Naive thymus-derived CD8-positive, alpha-beta T cell (primary cell): ENCODE measurements around the gene M1AP. TPM values are rescaled to one million over a fixed set of nuclear protein-coding genes. Genes with fewer than 3 reads are reported as not detected.

Source experiments
- ATAC-seq, 2 donors: fragments of 150-1000 bp; cut with Tn5 transposase in 1 of 2; sonication (Bioruptor Pico), chemical (Tn5 transposase) in 1 of 2; 1 replicate in 1 of 2; 2 replicates in 1 of 2; pipeline ENCODE4 v1.10.0; 2021; ENCODE audit warnings: mild to moderate bottlenecking in 2 of 2, moderate library complexity in 2 of 2
- POLR2A ChIA-PET: fragments of 350-600 bp; sonication (Branson Sonifier 250); formaldehyde crosslinking; loops from one replicate; lab custom pipeline; 2021; ENCODE audit warnings: antibody characterized with exemption; lab: Charles Lee
- DNase-seq, 10 donors: peaks; one replicate each; pipeline versions ENCODE4 v3.0.0 to v3.0.0-alpha.2; 2020 to 2022
- H3K27ac Mint-ChIP-seq, 10 donors: one replicate each; pipeline ENCODE4 v1.8.0; 2020 to 2022; ENCODE audit warnings: mild to moderate bottlenecking in 10 of 10, mixed read lengths in 10 of 10, moderate library complexity in 4 of 10, inconsistent platforms in 1 of 10
- H3K27me3 Mint-ChIP-seq, 5 donors: one replicate each; pipeline ENCODE4 v1.8.0; 2021 to 2022; ENCODE audit warnings: mixed read lengths in 5 of 5
- H3K36me3 Mint-ChIP-seq, 3 donors: one replicate each; pipeline ENCODE4 v1.8.0; 2020 to 2022; ENCODE audit warnings: mixed read lengths in 3 of 3, mild to moderate bottlenecking in 2 of 3, inconsistent platforms in 1 of 3
- H3K4me1 Mint-ChIP-seq, 4 donors: one replicate each; pipeline ENCODE4 v1.8.0; 2021 to 2022; ENCODE audit warnings: mixed read lengths in 4 of 4
- H3K4me3 Mint-ChIP-seq, 10 donors: one replicate each; pipeline ENCODE4 v1.8.0; 2020 to 2022; ENCODE audit warnings: mild to moderate bottlenecking in 10 of 10, mixed read lengths in 10 of 10, moderate library complexity in 6 of 10, inconsistent platforms in 1 of 10
- H3K9me3 Mint-ChIP-seq, 9 donors: one replicate each; pipeline ENCODE4 v1.8.0; 2020 to 2022; ENCODE audit warnings: mixed read lengths in 9 of 9, mild to moderate bottlenecking in 3 of 9, inconsistent platforms in 1 of 9, moderate library complexity in 1 of 9
- polyA plus RNA-seq, 3 donors: library from polyadenylated mRNA; unstranded; fragments of 300-500 nt; fragmentation: Illumina TruSeq; gene quantifications; one replicate each; pipeline ENCODE4 v1.2.3, GENCODE V29; 2021
- total RNA-seq, 8 experiments: library from RNA in 2 of 8; stranded (reverse) in 2 of 8; gene quantifications; one replicate each; pipeline ENCODE4 v1.2.3 and lab custom pipeline; 2021 to 2026

M1AP gene
- total and polyA plus RNA-seq, 5 experiments from 2014 or later: 0.10 TPM; not detected in 4

- ATAC-seq: peak; percentile 3 to 11
- POLR2A ChIA-PET: interaction anchor here (1.1 to 2.9 kb wide), 7 partner anchors 9 to 50 kb away, joined by 3 to 17 read pairs (median 5); partner anchors contain the start of genes CCDC142, MOGS, TTC31 and WBP1
Observed at GRCh38 chr2:74507926-74508520, 140.1 kb downstream of the M1AP start.

More at GRCh38 chr2:74507926-74508520, 140.1 kb downstream of the M1AP start:
- Mint-ChIP-seq H3K36me3 (peaks cover 15 to 36% (median 31%) of the 10 kb centered on the region in 3 donors), H3K4me3 (peak overlapping the region; percentile 95 to 100 (median 99)), H3K4me1 (peaks cover 17 to 55% (median 50%) of the 10 kb centered on the region in 4 donors), H3K9me3 (peaks cover 0 to 9% (median 0%) of the 10 kb centered on the region in 9 donors), H3K27ac (peak overlapping the region; percentile 98 to 100 (median 100)), H3K27me3 (peaks cover 17 to 64% (median 41%) of the 10 kb centered on the region in 5 donors)
- no peak for DNase-seq

Other genes with a start within 250 kb of the M1AP start
- gene C2orf81, start 226.7 kb downstream of the M1AP start, total RNA-seq: 1 to 10 TPM; 7.5 to 9.8 TPM
- 1 to 10 TPM; 3.2 to 5.3 (median 3.3) TPM for gene C2orf81, start 226.7 kb downstream of the M1AP start, polyA plus RNA-seq
- gene WDR54, start 226.6 kb downstream of the M1AP start, total RNA-seq: 10 to 100 TPM; 28.9 to 31.1 TPM
- 10 to 100 TPM; 43.9 to 65.1 (median 61.7) TPM for gene WDR54, start 226.6 kb downstream of the M1AP start, polyA plus RNA-seq
- under 1 TPM in 1 of 2 experiments, not detected in 1; 0.47 TPM for gene RTKN, start 206.4 kb downstream of the M1AP start, total RNA-seq
- gene RTKN, start 206.4 kb downstream of the M1AP start, polyA plus RNA-seq: under 1 TPM; 0.09 to 0.54 (median 0.30) TPM
- 10 to 100 TPM; 93.6 to 93.8 TPM for gene INO80B, start 193.2 kb downstream of the M1AP start, total RNA-seq
- gene INO80B, start 193.2 kb downstream of the M1AP start, polyA plus RNA-seq: 1 to 10 TPM; 8.1 to 9.4 (median 8.2) TPM
- gene WBP1, start 189.9 kb downstream of the M1AP start, total RNA-seq: 100 to 1,000 TPM; 121 to 122 TPM
- gene WBP1, start 189.9 kb downstream of the M1AP start, polyA plus RNA-seq: 10 to 100 TPM; 32.4 to 38.3 (median 34.2) TPM
- gene MOGS, start 182.9 kb downstream of the M1AP start, total RNA-seq: 10 to 100 TPM; 77.0 to 78.6 TPM
- 10 to 100 TPM; 25.6 to 31.8 (median 29.8) TPM for gene MOGS, start 182.9 kb downstream of the M1AP start, polyA plus RNA-seq
- 10 to 100 TPM; 72.0 to 81.4 TPM for gene MRPL53, start 175.7 kb downstream of the M1AP start, total RNA-seq
- 100 to 1,000 TPM; 148 to 171 (median 154) TPM for gene MRPL53, start 175.7 kb downstream of the M1AP start, polyA plus RNA-seq
- gene CCDC142, start 165.3 kb downstream of the M1AP start, total RNA-seq: 10 to 100 TPM; 61.4 to 67.4 TPM
- gene CCDC142, start 165.3 kb downstream of the M1AP start, polyA plus RNA-seq: 10 to 100 TPM in 2 of 3 donors, 1 to 10 TPM in 1; 7.8 to 15.5 (median 14.6) TPM
- 10 to 100 TPM; 43.8 to 52.1 TPM for gene TTC31, start 165.2 kb downstream of the M1AP start, total RNA-seq
- gene TTC31, start 165.2 kb downstream of the M1AP start, polyA plus RNA-seq: 10 to 100 TPM; 18.9 to 21.1 (median 21.1) TPM
- not detected for gene LBX2, start 148.7 kb downstream of the M1AP start, total RNA-seq
- gene LBX2, start 148.7 kb downstream of the M1AP start, polyA plus RNA-seq: not detected
- 10 to 100 TPM; 33.1 to 34.6 TPM for gene PCGF1, start 140.6 kb downstream of the M1AP start, total RNA-seq
- 10 to 100 TPM in 1 of 3 donors, 1 to 10 TPM in 2; 6.7 to 11.8 (median 7.3) TPM for gene PCGF1, start 140.6 kb downstream of the M1AP start, polyA plus RNA-seq
- not detected for gene TLX2, start 133.9 kb downstream of the M1AP start, total RNA-seq
- gene TLX2, start 133.9 kb downstream of the M1AP start, polyA plus RNA-seq: not detected
- under 1 TPM; 0.36 to 0.81 TPM for gene DQX1, start 122.1 kb downstream of the M1AP start, total RNA-seq
- not detected for gene DQX1, start 122.1 kb downstream of the M1AP start, polyA plus RNA-seq
- gene AUP1, start 118.6 kb downstream of the M1AP start, total RNA-seq: 100 to 1,000 TPM; 173 to 184 TPM
- 10 to 100 TPM; 79.5 to 88.9 (median 81.8) TPM for gene AUP1, start 118.6 kb downstream of the M1AP start, polyA plus RNA-seq
- gene HTRA2, start 118.4 kb downstream of the M1AP start, total RNA-seq: 10 to 100 TPM; 38.6 to 44.5 TPM
- gene HTRA2, start 118.4 kb downstream of the M1AP start, polyA plus RNA-seq: 10 to 100 TPM; 21.3 to 24.5 (median 24.5) TPM
- under 1 TPM in 1 of 2 experiments, not detected in 1; 0.22 TPM for gene LOXL3, start 94.4 kb downstream of the M1AP start, total RNA-seq
- under 1 TPM; 0.06 to 0.15 (median 0.06) TPM for gene LOXL3, start 94.4 kb downstream of the M1AP start, polyA plus RNA-seq
- 10 to 100 TPM; 21.0 to 23.1 TPM for gene DOK1, start 93.6 kb downstream of the M1AP start, total RNA-seq
- 10 to 100 TPM; 11.8 to 18.8 (median 15.9) TPM for gene DOK1, start 93.6 kb downstream of the M1AP start, polyA plus RNA-seq
- 10 to 100 TPM; 16.5 to 18.9 TPM for gene SEMA4F, start 5.9 kb upstream of the M1AP start, total RNA-seq
- gene SEMA4F, start 5.9 kb upstream of the M1AP start, polyA plus RNA-seq: 1 to 10 TPM; 5.6 to 8.3 (median 7.5) TPM
- gene HK2, start 185.8 kb upstream of the M1AP start, total RNA-seq: 1 to 10 TPM; 7.2 to 7.3 TPM
- gene HK2, start 185.8 kb upstream of the M1AP start, polyA plus RNA-seq: 1 to 10 TPM; 1.2 to 5.7 (median 1.7) TPM